Measurements from ENCODE around the gene PIK3R2.

PIK3R2 gene

GRCh38 chr19:18131841-18132596 lies 20.9 kb upstream of the PIK3R2 start:
- no peak overlapping the region for H3K4me3 ChIP-seq (ENCODE audit: low read length)
- DNase-seq (ENCODE audit: low read depth), result no peak
- TF ChIP-seq CTCF (conservative IDR thresholded peaks at IDR 0.05; ENCODE audit: low read length), result no peak

- no peak for TF ChIP-seq CTCF (conservative IDR thresholded peaks at IDR 0.05; ENCODE audit: low read length)
- no peak overlapping the region for H3K4me3 ChIP-seq (ENCODE audit: low read length)
- DNase-seq (ENCODE audit: low read depth), result no peak
These were observed 17.0 kb upstream of the PIK3R2 start for GRCh38 chr19:18135712-18136584.

GRCh38 chr19:18137242-18137641 lies 15.7 kb upstream of the PIK3R2 start:
- no peak for TF ChIP-seq CTCF (conservative IDR thresholded peaks at IDR 0.05; ENCODE audit: low read length)
- DNase-seq (ENCODE audit: low read depth), result no peak
- H3K4me3 ChIP-seq (ENCODE audit: low read length), result no peak overlapping the region

- no peak for DNase-seq (ENCODE audit: low read depth)
- no peak overlapping the region for H3K4me3 ChIP-seq (ENCODE audit: low read length)
- TF ChIP-seq CTCF (conservative IDR thresholded peaks at IDR 0.05; ENCODE audit: low read length), result no peak
These were observed 15.2 kb upstream of the PIK3R2 start for GRCh38 chr19:18137657-18138339.

GRCh38 chr19:18140473-18140872 lies 12.5 kb upstream of the PIK3R2 start:
- no peak overlapping the region for H3K4me3 ChIP-seq (ENCODE audit: low read length)
- no peak for DNase-seq (ENCODE audit: low read depth)
- no peak for TF ChIP-seq CTCF (conservative IDR thresholded peaks at IDR 0.05; ENCODE audit: low read length)

GRCh38 chr19:18141031-18141430 lies 11.9 kb upstream of the PIK3R2 start:
- no peak for DNase-seq (ENCODE audit: low read depth)
- no peak for TF ChIP-seq CTCF (conservative IDR thresholded peaks at IDR 0.05; ENCODE audit: low read length)
- H3K4me3 ChIP-seq (ENCODE audit: low read length), result no peak overlapping the region

Data from AG10803 (cell line).